Renal pelvis (tissue), 12 donors: Measurements from ENCODE around the gene ETV1. TPM values are rescaled to one million over a fixed set of nuclear protein-coding genes. Genes with fewer than 3 reads are reported as not detected.

Experiments used
- DNase-seq: peaks from one replicate; pipeline ENCODE4 v3.0.0-alpha.2; 2013
- long read RNA-seq, 16 experiments: transcript quantifications; one replicate each; lab custom pipeline, GENCODE V29; 2026
- polyA plus RNA-seq, 3 donors: library from polyadenylated mRNA; unstranded; fragments of 120-200 nt; gene quantifications; one replicate each; pipeline ENCODE4 v1.2.1, GENCODE V29; 2013; ENCODE audit not compliant: insufficient read length in 3 of 3

ETV1 gene
- 10 to 100 TPM; 29.0 to 37.5 (median 33.2) TPM for polyA plus RNA-seq
- long read RNA-seq, donor 1, partial matches to known transcripts = 5 of 6 reads
- long read RNA-seq, donor 1, other reads (novel, unspliced or antisense) = 0 of 6 reads
- long read RNA-seq, donor 2 = 0 reads
- long read RNA-seq, donor 3, partial matches to known transcripts = 5 of 7 reads
- long read RNA-seq, donor 3, other reads (novel, unspliced or antisense) = 0 of 7 reads
- long read RNA-seq, donor 4, full-length matches to known transcripts = 1 of 1 reads
- long read RNA-seq, donor 4, partial matches to known transcripts = 0 of 1 reads
- long read RNA-seq, donor 4, other reads (novel, unspliced or antisense) = 0 of 1 reads
- long read RNA-seq, donor 5 = 0 reads
- long read RNA-seq, donor 6 = 0 reads
- long read RNA-seq, donor 7, partial matches to known transcripts = 7 of 7 reads
- long read RNA-seq, donor 7, other reads (novel, unspliced or antisense) = 0 of 7 reads
- long read RNA-seq, donor 8, partial matches to known transcripts = 10 of 10 reads
- long read RNA-seq, donor 8, other reads (novel, unspliced or antisense) = 0 of 10 reads
- long read RNA-seq, donor 9 = 0 reads
- long read RNA-seq, donor 10, partial matches to known transcripts = 9 of 9 reads
- long read RNA-seq, donor 10, other reads (novel, unspliced or antisense) = 0 of 9 reads
- long read RNA-seq, donor 11 = 0 reads
- long read RNA-seq, donor 12, partial matches to known transcripts = 7 of 7 reads
- long read RNA-seq, donor 12, other reads (novel, unspliced or antisense) = 0 of 7 reads
- long read RNA-seq, donor 13 = 0 reads
- long read RNA-seq, donor 14, full-length matches to known transcripts = 2 of 16 reads
- long read RNA-seq, donor 14, partial matches to known transcripts = 14 of 16 reads
- long read RNA-seq, donor 14, other reads (novel, unspliced or antisense) = 0 of 16 reads
- long read RNA-seq, donor 15 = 0 reads
- long read RNA-seq, donor 16, partial matches to known transcripts = 6 of 7 reads
- long read RNA-seq, donor 16, other reads (novel, unspliced or antisense) = 0 of 7 reads

GRCh38 chr7:13989126-13989948 lies at the start of gene ETV1:
Gene ETV1, minus strand, starts transcription at chr7:13989666. Its CDS starts 614 bp downstream, at chr7:13989052.
- peak; percentile 87 for DNase-seq

- no peak for DNase-seq
Measured at GRCh38 chr7:14024406-14024805, 34.9 kb upstream of the ETV1 start.

GRCh38 chr7:14023838-14024237 lies 34.4 kb upstream of the ETV1 start:
- no peak for DNase-seq

DNA sequence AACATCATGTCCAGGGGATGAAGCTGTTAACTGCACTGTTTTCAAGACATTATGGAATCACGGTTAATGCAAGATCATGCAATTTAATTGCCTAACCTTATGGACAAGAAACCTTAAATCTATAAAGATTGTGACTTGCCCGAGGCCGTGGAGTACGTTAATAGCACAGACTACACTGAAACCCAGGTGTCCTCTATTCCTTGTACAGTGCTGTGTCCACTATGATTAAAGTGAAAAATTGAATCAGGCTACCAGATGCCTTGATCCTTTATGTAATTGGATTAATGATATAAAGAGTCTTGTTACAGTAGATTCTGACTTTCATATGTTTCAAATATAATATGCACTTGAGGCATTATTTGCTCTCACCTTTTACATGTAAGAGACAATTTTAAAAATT lies 33.9 kb upstream of the ETV1 start:
- DNase-seq = no peak

DNA sequence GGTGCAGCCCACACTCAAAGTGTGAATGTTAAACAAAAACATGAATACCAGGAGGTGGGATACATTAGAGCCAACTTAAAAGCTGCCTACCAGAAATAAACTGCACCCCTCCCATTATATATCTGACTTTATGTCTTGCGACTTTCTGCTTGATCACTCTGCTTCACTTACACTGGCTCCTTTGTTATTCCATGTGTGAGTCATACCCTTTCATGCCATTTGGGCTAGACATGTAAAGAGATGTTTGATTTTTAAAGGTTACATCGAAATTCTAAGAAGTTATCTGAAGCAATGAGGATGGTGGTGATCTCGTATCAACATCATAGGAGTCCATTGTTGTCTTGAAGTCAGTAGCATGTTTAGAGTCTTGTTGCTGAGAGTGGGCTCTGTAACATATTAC lies 31.6 kb upstream of the ETV1 start:
- DNase-seq = no peak

DNA sequence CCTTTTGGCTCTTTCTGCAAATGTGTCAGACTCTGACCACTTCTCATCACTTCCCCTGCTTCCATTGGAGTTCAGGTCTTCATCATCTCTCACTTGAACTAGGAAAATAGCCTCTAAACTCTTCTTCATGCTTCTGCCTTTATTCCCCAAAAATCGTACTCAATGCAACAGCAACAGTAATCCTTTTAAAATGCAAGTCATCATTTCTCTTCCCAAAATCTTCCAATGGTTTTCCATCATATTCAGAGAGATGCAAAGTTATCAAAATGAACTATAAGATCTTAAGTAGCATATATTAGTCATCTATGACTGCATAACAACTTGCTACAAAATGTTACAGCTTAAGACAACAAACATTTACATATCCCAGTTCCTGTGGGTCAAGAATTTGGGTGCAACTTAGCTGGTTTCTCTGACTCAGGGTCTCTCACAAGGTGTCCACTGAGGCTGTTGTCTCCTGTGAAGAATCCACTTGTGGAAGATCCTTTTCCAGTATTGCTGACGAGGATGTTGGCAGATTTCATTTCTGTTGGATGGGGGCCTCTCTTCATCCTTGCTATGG lies 31.0 kb upstream of the ETV1 start:
- DNase-seq = no peak

GRCh38 chr7:14018751-14019150 lies 29.3 kb upstream of the ETV1 start:
- DNase-seq = no peak

DNA sequence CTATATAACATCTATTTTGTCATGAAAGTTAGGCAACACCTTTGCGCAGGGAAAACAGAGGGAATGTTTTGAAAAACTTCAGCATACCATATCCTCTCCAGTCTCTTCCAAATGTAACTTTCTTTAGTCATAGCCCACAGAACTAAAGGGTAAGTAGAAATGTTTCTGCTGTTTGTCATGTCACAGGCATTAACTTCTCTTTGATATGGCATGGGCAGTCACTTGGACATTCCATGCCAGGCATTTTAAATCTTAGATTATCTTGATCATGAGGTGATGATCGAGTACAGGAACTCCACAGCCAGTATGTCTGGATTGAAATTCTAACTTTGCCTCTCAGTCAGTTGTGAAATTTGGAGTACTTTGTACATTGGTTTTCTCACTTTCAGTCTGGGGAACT lies 27.5 kb upstream of the ETV1 start:
- DNase-seq = no peak

DNA sequence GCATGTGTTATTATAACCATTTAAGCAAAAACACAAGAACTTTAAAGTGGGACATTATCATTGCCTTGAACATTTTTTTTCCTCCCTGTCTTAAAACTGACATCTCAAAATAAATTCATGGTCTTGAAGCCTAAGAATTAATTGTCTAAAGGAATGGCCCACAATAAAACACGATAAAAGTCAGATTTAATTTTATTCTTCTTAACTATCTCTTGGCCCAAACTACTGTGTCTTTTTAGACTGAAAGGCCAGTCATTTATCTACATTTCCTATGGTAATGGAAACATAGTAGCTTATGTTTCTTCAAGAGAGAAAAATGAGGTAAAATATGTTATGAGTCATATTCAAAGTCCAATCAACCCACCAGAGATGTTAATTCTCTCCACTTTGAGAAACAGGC lies 24.4 kb upstream of the ETV1 start:
- peak; percentile 26 for DNase-seq

GRCh38 chr7:14009453-14010418 lies 20.3 kb upstream of the ETV1 start:
- DNase-seq = no peak

DNA sequence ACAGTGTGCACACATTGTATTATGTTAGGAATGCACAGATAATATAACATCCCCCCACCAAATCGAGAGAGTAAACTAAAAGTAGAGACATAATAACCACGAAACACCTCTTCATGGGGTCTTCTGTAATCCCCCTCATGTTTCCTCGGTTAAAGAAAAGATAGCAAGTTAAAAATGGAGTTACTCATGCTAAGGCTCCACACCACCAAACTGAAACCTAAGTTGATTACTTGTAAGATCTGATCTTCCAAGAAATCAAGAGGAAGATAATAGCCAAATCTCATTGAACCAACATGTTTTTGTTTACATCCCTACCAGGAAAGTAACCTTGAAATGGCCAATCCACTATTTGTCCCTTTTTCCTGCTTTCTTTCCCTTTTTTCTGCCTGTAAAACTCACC lies 11.7 kb upstream of the ETV1 start:
- DNase-seq = no peak

GRCh38 chr7:14000247-14000646 lies 10.8 kb upstream of the ETV1 start:
- DNase-seq = no peak

DNA sequence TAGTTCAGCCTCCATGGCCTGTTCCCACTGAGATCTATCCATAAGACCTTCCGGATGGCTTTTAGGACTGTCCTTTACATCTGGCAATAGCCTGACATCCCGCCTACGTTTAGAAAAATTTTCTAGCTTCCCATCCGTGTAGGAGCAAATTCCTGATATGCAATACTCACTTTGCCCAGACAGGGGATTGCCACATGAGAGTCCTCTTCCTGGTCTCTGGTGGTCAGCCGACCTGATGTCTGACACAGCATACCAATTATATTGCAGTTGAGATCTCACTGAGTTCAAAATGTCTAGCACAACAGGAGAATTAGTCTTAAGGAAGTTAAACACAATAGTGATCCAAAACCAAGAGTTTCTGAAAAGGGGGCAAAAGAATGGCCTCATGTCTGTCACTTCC lies 9.4 kb upstream of the ETV1 start:
- DNase-seq = no peak

DNA sequence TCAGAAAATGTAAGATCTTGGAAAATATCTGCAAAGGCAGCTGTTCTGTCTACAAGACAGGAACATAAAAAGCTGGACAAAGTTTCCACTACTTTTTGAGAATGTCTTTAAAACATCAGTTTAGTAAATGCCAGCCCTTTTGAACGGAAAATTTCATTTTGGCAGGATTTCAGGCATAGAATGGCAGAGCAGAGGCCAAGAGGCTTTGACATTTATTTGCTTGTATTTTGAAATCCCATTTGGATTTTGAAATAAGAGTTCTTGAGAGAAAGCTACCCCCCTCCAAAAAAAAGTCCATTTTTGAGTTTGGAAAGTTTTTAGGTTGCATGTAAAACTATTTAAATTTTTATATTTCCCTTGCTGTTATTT lies 3.1 kb upstream of the ETV1 start:
- no peak for DNase-seq

DNA sequence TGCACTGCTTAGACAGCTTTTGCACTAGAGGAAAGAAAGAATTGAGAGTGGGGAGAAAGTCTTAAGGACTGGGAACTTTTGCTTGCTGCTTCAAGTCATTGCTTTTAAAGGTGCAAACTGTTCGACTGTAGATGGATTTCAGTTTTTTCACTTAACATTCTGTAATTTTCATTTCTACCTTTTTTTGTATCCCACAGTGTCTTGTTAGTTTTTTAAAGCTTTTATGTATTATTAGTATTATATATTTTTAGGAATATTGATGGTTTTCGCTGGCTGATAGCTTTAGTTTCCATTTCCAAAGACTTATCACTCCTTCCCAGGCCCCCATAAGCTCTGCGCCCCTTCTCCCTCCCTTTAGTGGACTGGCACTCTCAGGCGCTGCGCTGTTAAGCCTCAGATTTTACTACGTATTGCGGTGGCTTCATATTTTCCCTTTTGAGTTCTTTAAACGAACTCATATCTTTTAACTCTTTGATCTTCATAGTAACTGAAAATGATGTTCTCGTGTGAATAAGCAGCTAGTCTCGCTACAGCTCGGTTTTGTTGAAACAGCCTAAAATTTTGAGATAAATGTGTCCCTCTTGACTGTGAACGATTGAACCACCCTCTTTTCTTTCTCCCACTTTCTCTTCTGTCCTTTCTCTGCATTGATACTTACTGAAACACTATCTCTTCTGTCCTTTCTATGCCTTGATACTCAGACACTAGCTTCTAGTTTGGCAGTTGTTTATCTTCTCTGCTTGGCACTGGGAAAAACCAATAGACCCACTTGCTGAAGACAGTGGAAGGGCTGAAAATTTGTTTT lies 2.5 kb upstream of the ETV1 start:
- DNase-seq = no peak

- peak; percentile 99 for DNase-seq
Measured at GRCh38 chr7:13990984-13991790, 1.7 kb upstream of the ETV1 start.

GRCh38 chr7:13990319-13990983 lies 985 bp upstream of the ETV1 start:
- peak; percentile 93 for DNase-seq

DNA sequence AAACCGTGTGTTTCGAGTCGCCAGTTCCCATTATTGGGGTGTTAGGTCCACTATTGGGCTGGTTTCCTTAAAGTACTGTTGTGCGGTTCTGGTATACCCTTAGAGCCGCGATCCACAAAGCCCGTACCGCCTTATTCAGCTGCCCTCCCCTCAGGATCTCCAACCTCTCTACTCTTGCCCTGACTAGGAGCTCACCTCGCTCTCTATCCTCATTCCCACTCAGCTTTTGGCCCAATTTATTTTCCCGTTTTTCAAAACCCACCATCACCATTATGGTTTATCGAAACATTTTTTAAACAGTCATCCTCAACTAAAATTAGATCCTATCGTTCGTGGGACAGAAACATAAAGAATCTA lies 461 bp upstream of the ETV1 start:
- no peak for DNase-seq
